ENCODE data around the gene SINHCAF. TPM values are rescaled to one million over a fixed set of nuclear protein-coding genes. Genes with fewer than 3 reads are reported as not detected.
A peak's percentile ranks its signal among the peaks of the same experiment; 100 is the strongest.
"Not testable (repeated sequence)": the region's sequence is repeated elsewhere in the genome, so short reads cannot be mapped to it uniquely, and the experiment has no call there.

Gene SINHCAF
- total RNA-seq, 1 experiment from 2014 or later = 152 TPM

- no peaks in the 10 kb centered on the region for H3K79me2 ChIP-seq (ENCODE audit: low read depth)
Observed at GRCh38 chr12:31238764-31239387, 87.1 kb downstream of the SINHCAF start.

GRCh38 chr12:31238333-31238732, 87.6 kb downstream of the SINHCAF start:
- CTCF ChIA-PET = interaction anchor here (0.7 to 2.5 kb wide), 2 partner anchors 387 to 391 kb away, joined by 4 to 10 read pairs; no protein-coding TSS in a partner anchor
- H3K9me2 ChIP-seq (ENCODE audit: insufficient read depth); H3K79me2 ChIP-seq (ENCODE audit: low read depth); DNase-seq; H4K20me1 ChIP-seq (ENCODE audit: insufficient read depth); H3K36me3 ChIP-seq (ENCODE audit: low read depth); H3K9me3 ChIP-seq (ENCODE audit: insufficient read depth, low read depth); H3K4me1 ChIP-seq (replicated peaks; ENCODE audit: insufficient read depth); BruUV-seq (replicated peaks); H3F3A ChIP-seq (ENCODE audit: insufficient read depth, low read depth); H3K27ac ChIP-seq; H3K27me3 ChIP-seq (ENCODE audit: insufficient read depth, low read depth): not testable (repeated sequence)
- Histone ChIP-seq H3K4me2 (peak overlapping the region; percentile 75), H2AFZ (0 out of 2 replicates have a peak overlapping the region, but pooled peaks have one; percentile 58), H3K4me3 (peak overlapping the region; percentile 26; the same call in 1 of the 2 replicates)
- intact Hi-C loops (cut with micrococcal nuclease; ENCODE audit: unreplicated experiment) = loop anchor here (1.0 to 5.0 kb wide), 3 partner anchors 121 to 387 kb away; no protein-coding TSS in a partner anchor
- POLR2A ChIA-PET (ENCODE audit: unreplicated experiment) = interaction anchor here (0.8 kb wide), 1 partner anchor 30 kb away, joined by 3 read pairs; no protein-coding TSS in a partner anchor

More at GRCh38 chr12:31238764-31239387, 87.1 kb downstream of the SINHCAF start:
- peak overlapping the region; percentile 26; the same call in 1 of the 2 replicates for H3K4me3 ChIP-seq
- no peak overlapping the region for H3K27ac ChIP-seq
- DNase-seq = peak in 1 of 2 experiments; percentile 71
- no peaks in the 10 kb centered on the region for H3K27me3 ChIP-seq (ENCODE audit: insufficient read depth, low read depth)
- TF ChIP-seq EZH2 (IDR thresholded peaks at IDR 0.05; ENCODE audit: low read depth) = no peak
- TF ChIP-seq CTCF (conservative IDR thresholded peaks at IDR 0.05) = peak; percentile 83
- no peaks in the 10 kb centered on the region for H3F3A ChIP-seq (ENCODE audit: insufficient read depth, low read depth)
- H3K9me3 ChIP-seq (ENCODE audit: insufficient read depth, low read depth) = no peaks in the 10 kb centered on the region
- H4K20me1 ChIP-seq (ENCODE audit: insufficient read depth) = no peaks in the 10 kb centered on the region
- no peaks in the 10 kb centered on the region for H3K9me2 ChIP-seq (ENCODE audit: insufficient read depth)
- no TSS peak for BruUV-seq (replicated peaks)
- CTCF ChIA-PET = interaction anchor here (0.7 to 2.5 kb wide), 3 partner anchors 22 to 391 kb away, joined by 4 to 10 read pairs (median 4); no protein-coding TSS in a partner anchor
- H2AFZ ChIP-seq = 0 out of 2 replicates have a peak overlapping the region, but pooled peaks have one; percentile 58
- POLR2A ChIA-PET (ENCODE audit: unreplicated experiment) = interaction anchor here (0.8 kb wide), 1 partner anchor 30 kb away, joined by 3 read pairs; no protein-coding TSS in a partner anchor
- no peaks in the 10 kb centered on the region for H3K36me3 ChIP-seq (ENCODE audit: low read depth)
- no peaks in the 10 kb centered on the region for H3K4me1 ChIP-seq (replicated peaks; ENCODE audit: insufficient read depth)
- peak overlapping the region; percentile 75 for H3K4me2 ChIP-seq
- intact Hi-C loops (cut with micrococcal nuclease; ENCODE audit: unreplicated experiment) = loop anchor here (1.0 to 5.0 kb wide), 3 partner anchors 122 to 388 kb away; no protein-coding TSS in a partner anchor

- Histone ChIP-seq H3K36me3 (ENCODE audit: low read depth) (no peaks in the 10 kb centered on the region), H2AFZ (no peak overlapping the region), H3K79me2 (ENCODE audit: low read depth) (no peaks in the 10 kb centered on the region), H3K27ac (no peak overlapping the region), H3K9me2 (ENCODE audit: insufficient read depth) (no peaks in the 10 kb centered on the region), H3K27me3 (ENCODE audit: insufficient read depth, low read depth) (no peaks in the 10 kb centered on the region), H3K4me1 (replicated peaks; ENCODE audit: insufficient read depth) (no peaks in the 10 kb centered on the region), H3K9me3 (ENCODE audit: insufficient read depth, low read depth) (no peaks in the 10 kb centered on the region), H4K20me1 (ENCODE audit: insufficient read depth) (no peaks in the 10 kb centered on the region), H3K4me2 (no peak overlapping the region), H3F3A (ENCODE audit: insufficient read depth, low read depth) (no peaks in the 10 kb centered on the region), H3K4me3 (no peak overlapping the region)
- intact Hi-C loops (cut with micrococcal nuclease; ENCODE audit: unreplicated experiment) = loop anchor here (5.0 kb wide), 2 partner anchors 120 to 260 kb away; no protein-coding TSS in a partner anchor
- ChIA-PET POLR2A (ENCODE audit: unreplicated experiment) (interaction anchor here (0.7 kb wide), 1 partner anchor 234 kb away, joined by 5 read pairs; no protein-coding TSS in a partner anchor), CTCF (interaction anchor here (0.6 kb wide), 2 partner anchors 19 to 49 kb away, joined by 3 to 16 read pairs; no protein-coding TSS in a partner anchor)
- no peak for TF ChIP-seq CTCF (conservative IDR thresholded peaks at IDR 0.05)
- TF ChIP-seq EZH2 (IDR thresholded peaks at IDR 0.05; ENCODE audit: low read depth) = no peak
- no peak for DNase-seq
- no TSS peak for BruUV-seq (replicated peaks)
Observed at GRCh38 chr12:31236998-31237637, 88.8 kb downstream of the SINHCAF start.

Measured in PC-9 (cell line).